Measurements from ENCODE around the gene HJV.
"Not testable (repeated sequence)": the region's sequence is repeated elsewhere in the genome, so short reads cannot be mapped to it uniquely, and the experiment has no call there.

HJV gene, protein sequence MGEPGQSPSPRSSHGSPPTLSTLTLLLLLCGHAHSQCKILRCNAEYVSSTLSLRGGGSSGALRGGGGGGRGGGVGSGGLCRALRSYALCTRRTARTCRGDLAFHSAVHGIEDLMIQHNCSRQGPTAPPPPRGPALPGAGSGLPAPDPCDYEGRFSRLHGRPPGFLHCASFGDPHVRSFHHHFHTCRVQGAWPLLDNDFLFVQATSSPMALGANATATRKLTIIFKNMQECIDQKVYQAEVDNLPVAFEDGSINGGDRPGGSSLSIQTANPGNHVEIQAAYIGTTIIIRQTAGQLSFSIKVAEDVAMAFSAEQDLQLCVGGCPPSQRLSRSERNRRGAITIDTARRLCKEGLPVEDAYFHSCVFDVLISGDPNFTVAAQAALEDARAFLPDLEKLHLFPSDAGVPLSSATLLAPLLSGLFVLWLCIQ

DNA sequence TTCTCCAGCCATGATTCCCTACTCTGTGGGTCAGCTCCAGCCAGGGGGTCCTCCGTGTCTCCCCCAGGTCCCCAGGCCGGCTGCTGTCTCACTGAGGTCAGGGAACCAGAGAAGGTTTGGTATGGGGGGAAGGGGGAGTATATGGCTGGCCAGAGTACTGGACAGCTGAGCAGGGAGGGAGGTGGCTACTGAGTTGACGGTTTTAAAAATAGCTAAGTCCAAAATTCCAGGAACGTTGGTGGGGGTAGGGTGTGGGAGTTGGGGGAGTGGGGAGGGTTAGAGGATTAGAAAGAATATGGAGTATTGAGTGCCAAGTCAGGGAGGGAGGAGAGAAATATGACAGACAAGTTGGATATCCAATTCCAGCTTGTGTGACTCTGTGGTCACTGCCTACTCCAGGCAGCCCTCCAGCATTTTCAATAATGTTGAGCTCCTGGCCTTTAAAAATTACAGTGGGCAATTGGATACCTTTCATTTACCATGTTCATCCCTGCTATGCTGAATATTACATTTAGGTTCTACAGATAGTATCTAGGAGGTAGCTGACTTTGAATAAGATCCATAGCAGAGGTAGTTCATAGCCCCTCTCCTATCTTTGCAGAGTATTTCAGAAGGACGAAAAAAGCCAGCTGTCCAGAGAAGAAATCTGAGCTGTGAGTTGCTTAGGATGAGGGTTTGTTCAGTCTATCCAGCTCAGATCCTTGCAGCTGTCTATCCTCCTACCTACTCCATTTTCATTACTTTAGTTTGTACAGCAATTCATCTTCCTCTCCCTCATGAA, at the start of gene HJV:
TSS of gene HJV (minus strand) at position 114 of the 781 bp plus-strand sequence. CDS start 1,504 bp downstream, outside the sequence.
- DNase-seq (ENCODE audit: low read depth, low spot score): no peak

DNA sequence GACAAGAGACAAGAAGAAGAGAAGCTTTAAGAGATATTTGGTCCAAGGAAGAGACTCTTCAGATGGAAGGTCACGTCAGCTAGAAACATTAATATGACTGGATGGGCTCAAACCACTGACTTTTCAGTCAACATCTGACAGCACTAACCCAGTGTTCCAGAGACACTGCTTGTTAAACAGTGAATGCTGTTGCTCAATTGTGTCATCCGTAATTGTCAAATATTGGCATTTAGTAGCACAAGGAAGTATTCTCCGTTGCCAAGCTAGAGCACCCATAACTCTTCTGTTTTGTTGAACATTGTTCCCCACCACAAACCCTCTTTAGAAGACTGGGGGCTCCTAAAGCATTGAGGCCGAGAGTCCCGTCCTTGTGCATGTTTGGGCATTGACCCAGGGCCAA, 37.6 kb upstream of the HJV start:
- not testable (repeated sequence) for DNase-seq (ENCODE audit: low read depth, low spot score)

DNA sequence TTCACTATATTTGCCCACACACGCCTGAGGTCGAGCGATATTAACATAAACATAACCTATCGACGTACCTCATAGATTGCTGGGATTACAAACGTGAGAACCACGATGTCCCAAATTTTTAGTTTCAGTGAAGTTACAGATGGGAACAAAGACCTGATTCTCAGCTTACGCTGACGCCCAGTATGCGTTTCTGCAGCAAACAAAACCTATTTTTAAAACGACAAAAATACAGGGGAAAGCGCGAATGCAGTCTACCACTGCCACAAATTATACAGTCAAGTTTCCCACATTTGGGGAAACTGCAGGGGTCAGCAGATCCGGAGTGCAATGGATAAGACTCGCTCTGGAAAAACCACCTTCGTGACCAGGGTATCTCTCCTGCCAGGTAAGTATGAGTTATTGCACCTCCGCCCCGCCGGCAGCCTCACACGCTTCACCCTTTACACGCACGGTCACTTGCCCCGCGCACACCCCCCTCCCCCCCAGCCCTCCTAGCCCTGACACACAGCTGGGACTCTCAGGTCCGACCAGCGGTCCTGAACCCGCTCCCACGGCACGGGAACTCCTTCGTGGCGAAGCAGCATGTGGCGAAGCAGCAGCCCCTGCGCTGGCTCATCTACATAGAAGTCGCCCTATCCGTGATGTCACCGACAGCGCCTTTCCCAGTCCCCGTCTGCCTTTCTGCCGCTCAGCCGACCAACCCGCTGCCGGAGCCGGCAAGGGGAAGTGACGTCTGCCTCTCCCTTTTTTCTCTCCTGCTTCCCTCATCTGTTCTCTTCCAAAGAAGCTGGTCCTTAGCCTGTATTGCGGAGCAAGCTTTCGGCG, 30.5 kb upstream of the HJV start:
- DNase-seq (ENCODE audit: low read depth, low spot score): peak; percentile 97

DNA sequence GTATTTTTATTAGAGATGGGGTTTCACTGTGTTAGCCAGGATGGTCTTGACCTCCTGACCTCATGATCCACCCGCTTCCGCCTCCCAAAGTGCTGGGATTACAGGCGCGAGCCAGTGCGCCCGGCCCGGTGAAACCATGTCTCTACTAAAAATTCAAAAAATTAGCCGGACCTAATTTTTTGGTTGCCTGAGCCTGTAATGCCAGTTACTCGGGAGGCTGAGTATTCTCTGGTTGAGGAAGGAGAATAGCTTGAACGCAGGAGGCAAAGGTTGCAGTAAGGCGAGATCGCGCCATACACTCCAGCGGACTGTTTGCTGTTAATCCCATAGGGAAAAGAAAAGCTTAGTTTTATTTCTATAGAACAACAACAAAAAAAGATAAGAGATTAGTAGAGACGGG, 29.9 kb upstream of the HJV start:
- no peak for DNase-seq (ENCODE audit: low read depth, low spot score)

DNA sequence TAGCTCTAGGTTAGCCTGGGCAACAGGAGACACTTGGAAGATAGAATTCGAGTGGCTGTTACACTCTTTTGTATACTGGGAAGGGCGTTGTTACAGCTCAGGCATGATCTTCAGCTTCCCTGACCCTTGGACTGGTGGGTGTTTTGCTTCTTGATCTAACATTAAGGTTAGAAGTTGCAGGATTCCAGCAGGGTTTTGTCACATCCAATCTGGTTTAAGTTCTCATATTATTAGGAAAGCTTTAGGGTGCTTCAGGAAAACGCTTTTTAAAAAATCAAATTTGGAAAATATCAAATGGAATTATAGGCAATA, 29.1 kb upstream of the HJV start:
- DNase-seq (ENCODE audit: low read depth, low spot score): not testable (repeated sequence)

DNA sequence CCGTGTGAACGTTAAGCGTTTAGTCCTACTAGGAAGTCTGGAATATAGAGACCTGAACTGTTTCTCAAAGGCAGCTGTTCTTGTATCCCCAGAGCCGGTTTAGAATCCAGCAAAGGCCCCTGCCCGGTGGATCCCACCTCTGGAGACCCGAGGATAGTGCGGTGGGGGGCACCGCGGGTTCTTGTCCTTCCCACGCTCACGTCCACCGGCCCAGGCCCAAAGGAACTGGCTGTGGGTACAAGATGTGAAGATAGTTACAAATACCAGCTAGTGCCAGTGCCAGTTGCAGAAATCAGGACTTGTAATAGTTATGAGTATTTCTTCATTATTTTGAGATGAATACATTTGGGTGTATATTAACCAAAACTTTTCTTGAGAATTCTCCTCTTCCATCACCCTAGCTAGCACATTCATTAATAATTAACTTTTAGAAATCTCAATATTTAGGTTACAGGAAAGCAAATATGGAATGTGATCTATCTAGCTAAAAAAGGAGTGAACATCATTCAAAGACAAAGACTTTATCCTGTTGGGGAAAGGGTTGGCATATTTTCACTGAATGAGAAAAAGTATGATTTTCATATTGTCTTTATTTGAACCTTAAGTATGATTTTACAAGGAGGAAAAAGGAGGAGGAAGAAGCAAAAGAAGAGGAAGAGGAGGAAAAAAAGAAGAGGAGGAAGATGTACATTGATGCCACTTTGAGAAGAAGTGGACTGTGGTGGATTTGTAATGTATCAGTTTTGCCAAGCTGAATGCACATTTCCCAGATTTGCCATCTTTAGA, 28.5 kb upstream of the HJV start:
- not testable (repeated sequence) for DNase-seq (ENCODE audit: low read depth, low spot score)

DNA sequence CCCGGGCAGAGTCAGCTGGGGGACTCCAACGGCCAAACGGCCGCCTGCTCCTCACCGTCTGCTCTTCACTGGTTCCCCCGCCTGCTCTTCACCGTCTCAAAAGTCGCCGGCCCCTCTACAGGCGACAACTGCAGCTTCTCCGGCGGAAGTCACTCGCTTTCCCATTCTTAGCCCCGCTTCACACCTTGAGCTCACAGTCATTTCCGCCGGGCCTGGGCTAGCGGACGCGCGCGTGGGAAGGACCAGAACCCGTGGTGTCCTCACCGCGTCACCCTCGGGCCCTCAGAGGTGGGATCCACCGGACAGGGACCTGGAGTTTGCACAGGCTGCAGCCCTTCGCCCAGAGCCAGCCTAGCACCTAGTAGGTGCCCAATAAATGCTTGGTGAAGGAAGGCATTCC, 27.9 kb upstream of the HJV start:
- no peak for DNase-seq (ENCODE audit: low read depth, low spot score)

DNA sequence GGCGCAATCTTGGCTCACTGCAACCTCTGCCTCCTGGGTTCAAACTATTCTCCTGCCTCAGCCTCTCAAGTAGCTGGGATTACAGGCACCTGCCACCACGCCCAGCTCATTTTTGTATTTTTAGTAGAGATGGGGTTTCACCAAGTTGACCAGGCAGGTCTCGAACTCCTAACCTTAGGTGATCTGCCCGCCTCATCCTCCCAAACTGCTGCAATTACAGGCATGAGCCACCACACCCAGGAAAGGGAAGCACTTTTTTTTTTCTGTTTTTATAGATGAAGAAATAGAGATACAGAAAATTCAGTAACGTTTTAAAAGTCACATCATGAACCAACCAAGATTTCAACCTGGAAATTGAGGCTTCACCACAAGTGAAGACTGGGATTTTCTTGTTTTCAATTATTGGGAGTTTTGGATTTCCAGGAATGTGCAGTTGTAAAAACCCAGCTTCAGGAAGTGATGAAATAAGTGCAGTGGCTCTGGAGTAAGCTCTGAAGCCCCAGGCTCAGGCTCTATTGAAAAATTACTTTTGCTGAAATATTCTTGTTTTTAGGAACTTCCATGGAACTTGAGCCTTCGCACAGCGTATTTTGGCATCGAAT, 27.1 kb upstream of the HJV start:
- not testable (repeated sequence) for DNase-seq (ENCODE audit: low read depth, low spot score)

DNA sequence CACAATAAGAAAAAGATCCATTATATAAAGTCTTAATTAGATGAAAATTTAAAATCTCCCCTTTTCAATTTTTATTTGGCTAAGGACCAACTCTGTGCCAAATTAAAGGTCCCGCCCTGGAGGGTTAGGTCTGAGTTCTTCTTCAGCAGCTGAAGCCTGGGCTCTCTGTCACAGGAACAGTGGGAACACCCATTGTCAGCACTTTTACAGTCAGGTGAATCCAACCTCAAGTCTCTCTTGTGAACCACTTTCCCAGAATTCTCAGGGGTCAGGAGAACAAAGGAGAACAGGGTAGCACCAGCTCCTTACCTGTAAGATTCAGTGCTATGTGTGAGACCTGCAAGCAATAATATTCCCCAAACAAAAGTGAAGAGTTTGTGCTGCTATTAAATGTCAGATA, 25.1 kb upstream of the HJV start:
- no peak for DNase-seq (ENCODE audit: low read depth, low spot score)

DNA sequence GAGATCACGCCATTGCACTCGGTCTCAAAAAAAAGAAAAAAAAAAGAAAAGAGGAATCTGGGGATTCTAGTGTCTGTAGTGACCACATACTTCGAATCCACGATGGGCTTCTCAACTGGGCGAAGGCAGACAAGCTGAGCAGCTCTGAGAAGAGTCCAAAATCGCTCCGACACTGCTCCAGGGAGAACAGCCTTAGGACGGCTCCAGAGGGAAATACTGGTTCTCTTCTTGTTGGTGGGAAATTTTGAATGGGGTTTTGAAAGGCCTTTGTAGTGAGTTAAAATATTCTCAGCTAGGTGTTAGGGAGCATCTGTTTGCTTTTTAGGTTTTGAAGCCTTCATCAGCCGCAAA, 18.3 kb upstream of the HJV start:
- no peak for DNase-seq (ENCODE audit: low read depth, low spot score)

DNA sequence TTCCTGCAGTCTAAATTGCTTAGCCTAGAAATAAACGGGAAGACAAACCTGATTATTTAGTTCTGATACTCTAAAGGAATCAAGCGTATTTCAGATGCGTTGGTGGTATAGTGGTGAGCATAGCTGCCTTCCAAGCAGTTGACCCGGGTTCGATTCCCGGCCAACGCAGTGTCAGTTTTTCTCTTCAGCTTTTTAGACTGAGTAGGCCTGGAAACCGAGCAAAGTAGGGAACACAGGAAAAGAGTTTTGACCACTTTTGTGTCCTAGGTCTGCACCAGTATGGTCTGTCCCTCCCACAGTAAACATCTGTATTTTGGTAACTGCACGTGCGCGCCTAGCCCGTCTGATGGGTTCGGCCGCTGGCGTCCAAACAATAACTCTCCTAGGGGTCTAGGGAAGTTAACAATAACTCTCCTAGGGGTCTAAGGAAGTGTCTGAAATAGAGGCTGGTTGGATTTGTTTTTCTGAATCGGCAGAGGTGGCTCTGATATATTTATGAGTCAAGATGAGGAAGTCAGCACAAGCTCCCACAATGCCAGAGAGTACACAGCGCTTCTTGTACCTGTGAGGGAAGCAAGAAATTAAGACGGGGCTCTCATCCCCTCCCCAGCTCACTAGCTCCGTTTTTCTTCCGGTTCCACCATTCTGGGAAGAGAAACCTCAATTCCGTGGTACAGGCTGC, 15.6 kb upstream of the HJV start:
- no peak for DNase-seq (ENCODE audit: low read depth, low spot score)

DNA sequence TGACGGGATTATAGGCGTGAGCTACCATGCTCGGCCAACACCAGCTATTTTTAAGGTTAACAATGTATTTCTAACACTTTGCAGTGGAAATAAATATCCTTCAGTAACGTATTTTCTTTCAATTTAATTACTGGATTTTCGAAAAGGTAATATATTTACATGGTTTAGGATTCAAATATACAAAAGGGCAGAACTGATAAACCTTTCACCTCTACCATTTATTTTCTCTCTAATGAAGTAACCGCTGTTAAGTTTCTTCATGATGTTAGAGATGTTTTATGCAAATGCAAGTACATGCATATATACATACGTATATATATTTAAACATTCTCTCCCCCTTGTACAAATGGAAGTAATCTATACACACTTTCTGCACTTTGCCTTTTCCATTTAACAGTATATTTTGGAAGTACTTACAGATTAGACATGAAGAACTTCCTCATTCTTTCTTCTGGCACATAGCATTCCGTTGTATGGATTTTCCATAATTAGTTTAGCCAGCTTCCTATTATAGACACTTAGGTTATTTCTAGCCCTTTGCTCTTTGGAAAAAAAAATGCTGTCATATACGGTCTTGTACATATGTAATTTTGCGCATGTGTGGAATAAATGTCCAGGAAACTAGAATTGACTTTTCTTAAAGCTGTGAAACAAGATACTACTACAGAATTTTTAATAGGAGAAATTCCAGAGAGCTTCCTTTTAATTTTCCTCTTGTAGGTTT, 14.9 kb upstream of the HJV start:
- DNase-seq (ENCODE audit: low read depth, low spot score): no peak

DNA sequence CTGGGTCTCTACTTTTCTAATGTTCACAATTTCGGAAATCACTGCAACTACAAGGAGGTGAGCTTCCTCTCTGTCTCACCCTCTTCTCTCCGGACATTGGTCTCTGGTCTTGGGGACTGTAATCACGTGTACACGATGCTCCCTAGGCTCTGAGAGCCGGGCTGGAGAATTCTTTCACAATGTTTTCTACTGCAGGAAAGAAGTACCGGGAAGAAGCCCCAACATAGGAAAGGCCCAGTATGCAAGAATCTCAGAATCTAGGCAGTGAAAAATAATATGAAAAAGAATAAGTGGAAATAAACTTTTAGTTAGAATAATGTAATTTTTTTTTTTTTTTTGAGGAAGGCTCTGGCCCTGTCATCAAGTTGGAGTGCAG, 13.5 kb upstream of the HJV start:
- no peak for DNase-seq (ENCODE audit: low read depth, low spot score)

DNA sequence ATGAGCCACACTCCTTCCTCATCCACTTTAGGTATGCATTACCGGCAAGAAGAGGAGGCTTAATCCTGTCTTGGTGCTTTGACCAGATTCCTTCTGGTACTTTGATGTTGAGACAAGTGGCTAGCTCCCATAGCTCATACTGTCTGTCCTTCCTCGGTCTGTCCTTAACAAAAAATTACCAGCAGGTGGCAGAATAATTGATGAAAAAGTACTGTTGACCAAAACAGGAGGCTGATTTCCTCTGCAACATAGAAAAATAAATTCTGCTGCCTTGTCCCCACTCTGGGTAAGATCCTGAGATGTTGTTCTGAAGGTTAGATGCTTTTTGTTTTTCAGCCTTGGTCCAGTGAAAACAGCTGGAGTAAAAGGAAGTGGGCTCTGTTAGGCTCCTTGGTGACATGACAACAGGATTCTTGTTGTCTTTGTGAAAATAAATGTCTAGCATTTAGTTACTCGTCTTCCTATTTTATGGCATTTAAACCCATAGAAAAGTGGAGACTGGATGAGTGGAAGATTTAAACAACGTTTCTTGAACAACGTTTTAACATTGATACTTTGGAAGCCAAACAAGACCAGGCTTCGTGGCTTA, 11.2 kb upstream of the HJV start:
- DNase-seq (ENCODE audit: low read depth, low spot score): no peak

DNA sequence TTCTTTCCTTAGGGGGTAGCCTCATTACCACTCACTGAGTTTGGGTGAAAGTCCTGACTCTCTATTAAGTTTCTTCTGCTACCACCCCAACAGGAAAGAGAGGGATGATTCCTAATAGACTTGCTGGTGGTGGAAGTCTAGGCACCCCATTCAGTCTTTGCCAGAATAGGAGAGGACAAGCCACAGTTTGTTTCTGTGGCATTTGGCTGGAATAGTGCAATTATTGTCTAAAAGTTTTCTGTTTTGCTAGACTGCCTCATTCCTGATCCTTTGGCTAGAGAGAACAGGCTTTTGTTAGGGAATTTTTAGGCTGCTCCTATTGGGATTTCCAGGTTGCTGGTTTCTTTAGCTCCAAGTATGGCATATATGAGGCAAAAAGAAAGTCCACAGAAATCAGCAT, 9.9 kb upstream of the HJV start:
- no peak for DNase-seq (ENCODE audit: low read depth, low spot score)

DNA sequence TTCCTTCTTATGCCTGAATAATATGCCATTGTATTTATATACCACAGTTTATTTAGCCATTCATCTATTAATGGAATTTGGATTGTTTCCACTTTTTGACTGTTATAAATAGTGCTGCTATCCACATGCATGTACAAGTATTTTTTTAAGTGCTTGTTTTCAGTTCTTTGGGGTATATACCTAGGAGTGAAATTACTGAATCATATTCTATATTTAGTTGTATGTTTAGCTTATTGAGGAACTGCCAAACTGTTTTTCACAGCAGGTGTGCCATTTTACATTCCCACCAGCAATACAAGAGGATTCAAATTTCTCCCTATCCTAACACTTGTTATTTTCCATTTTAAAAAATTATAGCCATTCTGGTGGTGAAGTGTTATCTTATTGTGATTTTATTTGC, 7.6 kb upstream of the HJV start:
- DNase-seq (ENCODE audit: low read depth, low spot score): no peak

DNA sequence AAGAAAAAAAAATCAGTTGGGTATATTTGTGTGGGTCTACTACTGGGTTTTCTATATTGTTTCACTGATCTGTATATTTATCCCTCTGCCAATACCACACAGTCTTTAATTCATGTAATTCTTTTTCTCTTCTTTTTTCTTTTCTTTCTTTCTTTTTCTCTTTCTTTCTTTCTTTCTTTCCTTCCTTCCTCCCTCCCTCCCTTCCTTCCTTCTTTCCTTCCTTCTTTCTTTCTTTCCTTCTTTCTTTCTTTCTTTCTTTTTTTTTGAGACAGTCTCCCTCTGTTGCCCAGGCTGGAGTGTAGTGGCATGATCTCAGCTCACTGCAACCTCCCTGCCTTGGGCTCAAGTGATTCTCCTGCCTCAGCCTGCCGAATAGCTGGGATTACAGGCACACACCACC, 5.1 kb upstream of the HJV start:
- not testable (repeated sequence) for DNase-seq (ENCODE audit: low read depth, low spot score)

DNA sequence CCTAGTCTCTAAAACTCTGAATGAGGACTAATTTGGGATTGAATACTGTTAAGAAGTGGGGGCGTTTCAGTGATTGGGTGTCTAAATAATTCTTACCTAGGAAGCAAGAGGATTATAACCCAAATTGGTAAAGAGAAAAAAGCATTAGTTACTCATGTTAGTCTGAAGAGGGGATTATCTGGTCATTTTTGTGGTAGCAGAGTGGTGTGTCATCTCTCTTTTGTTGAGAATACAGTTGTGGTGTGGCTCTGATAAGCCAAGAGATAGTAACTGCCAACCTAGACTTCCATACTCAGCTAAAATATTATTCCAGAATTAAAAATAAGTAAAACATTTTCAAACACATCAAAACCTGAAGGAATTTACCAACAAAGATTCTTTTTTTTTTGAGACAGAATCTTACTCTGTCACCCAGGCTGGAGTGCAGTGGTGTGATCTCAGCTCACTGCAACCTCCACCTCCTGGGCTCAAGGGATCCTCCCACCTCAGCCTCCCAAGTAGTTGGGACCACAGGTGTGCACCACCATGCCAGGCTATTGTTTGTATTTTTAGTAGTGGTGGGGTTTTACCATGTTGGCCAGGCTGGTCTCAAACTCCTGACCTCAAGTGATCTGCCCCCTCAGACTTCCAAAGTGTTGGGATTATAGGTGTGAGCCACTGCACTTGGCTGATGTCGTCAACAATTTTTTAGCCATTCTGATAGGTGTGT, 4.4 kb upstream of the HJV start:
- not testable (repeated sequence) for DNase-seq (ENCODE audit: low read depth, low spot score)
